Prostate gland (tissue), 2 donors: ENCODE results near the gene GNG14. TPM values are rescaled to one million over a fixed set of nuclear protein-coding genes. Genes with fewer than 3 reads are reported as not detected.

Experiments used
- DNase-seq: peaks from one replicate; pipeline ENCODE4 v3.0.0-alpha.2; 2019; ENCODE audit warnings: low spot score
- H3K27ac ChIP-seq, 2 donors: fragments of 200-600 bp; sonication (generic); 2 replicates each; pipeline ENCODE4 v1.5.1; 2017 to 2019
- H3K27me3 ChIP-seq: fragments of 200-600 bp; sonication (generic); replicated peaks from 2 replicates; pipeline ENCODE4 v1.5.1; 2019; ENCODE audit not compliant: insufficient read depth
- H3K36me3 ChIP-seq, 2 donors: fragments of 200-600 bp; sonication (generic); 1 replicate in 1 of 2; 2 replicates in 1 of 2; pipeline versions ENCODE4 v1.5.1 to v1.8.1; 2017 to 2019
- H3K4me1 ChIP-seq: fragments of 200-600 bp; sonication (generic); replicated peaks from 2 replicates; pipeline ENCODE4 v1.5.1; 2019
- H3K4me3 ChIP-seq, 2 donors: fragments of 200-600 bp; sonication (generic); 2 replicates each; pipeline ENCODE4 v1.5.1; 2017 to 2019
- H3K9me3 ChIP-seq: fragments of 200-600 bp; sonication (generic); 2 replicates; pipeline ENCODE4 v1.5.1; 2017
- POLR2A ChIP-seq: fragments of 450-650 bp; IDR thresholded peaks from one replicate; pipeline ENCODE4 v1.6.1; 2016; ENCODE audit warnings: antibody characterized with exemption, mild to moderate bottlenecking
- POLR2AphosphoS5 ChIP-seq: sonication (generic); formaldehyde crosslinking; IDR thresholded peaks from one replicate; pipeline ENCODE4 v1.6.1; 2017; ENCODE audit warnings: antibody characterized with exemption
- WGBS: methylation state at CpG from one replicate; pipeline ENCODE4 v1.1.5; 2018; 5-methylcytosine and 5-hydroxymethylcytosine counted together
- intact Hi-C: fragments of 100-400 bp; cut with DNase I; formaldehyde crosslinking; loops from one replicate; pipeline ENCODE4 v1.14.2; 2022
- total RNA-seq, 2 donors: library from RNA; depleted of rRNA; stranded (reverse); fragments of >200 nt; gene quantifications; one replicate each; pipeline ENCODE4 v1.1.0, GENCODE V29; 2016
- TF ChIP-seq, protein P1 (sequence below), 4 experiments: fragments of 200-600 bp in 2 of 4; fragments of 450-650 bp in 2 of 4; sonication (generic) in 2 of 4; IDR thresholded peaks; 1 replicate in 3 of 4; 2 replicates in 1 of 4; pipeline ENCODE4 v1.5.1; 2016 to 2019; ENCODE audit warnings: antibody characterized with exemption in 4 of 4, mild to moderate bottlenecking in 2 of 4, moderate library complexity in 2 of 4

The GNG14 gene
- total RNA-seq, 2 donors from 2014 or later: not detected

DNA sequence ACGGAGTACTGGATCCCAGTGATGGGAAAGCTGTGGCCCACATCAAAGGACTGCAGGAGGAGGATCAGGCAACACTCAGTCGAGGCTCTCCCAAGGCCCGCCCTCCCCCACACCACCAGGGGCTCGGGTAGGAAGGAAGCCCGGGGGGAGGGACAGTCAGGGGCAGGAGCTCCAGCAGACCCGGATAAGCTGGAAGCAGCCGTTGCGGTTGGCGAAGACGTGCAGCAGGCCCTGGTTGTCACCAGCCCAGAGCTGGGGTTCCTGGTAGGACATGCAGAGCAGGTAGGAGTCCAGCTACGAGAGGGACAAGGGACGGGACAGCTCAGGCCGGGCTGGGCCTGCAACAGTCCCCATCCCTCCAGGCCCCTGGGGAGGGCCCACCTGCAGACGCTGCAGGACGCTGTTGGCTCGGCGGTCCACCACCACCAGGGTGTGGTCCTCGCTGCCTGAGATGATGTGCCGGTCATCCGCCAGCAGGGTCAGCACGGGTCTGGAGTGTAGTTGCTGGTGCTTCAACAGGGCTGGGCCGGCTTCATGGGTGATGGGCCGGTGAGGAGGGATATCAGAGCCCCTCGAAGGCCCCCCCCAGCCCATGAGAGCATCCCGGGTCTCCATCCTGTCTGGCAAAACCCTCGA lies 1.9 kb downstream of the GNG14 start:
- WGBS: 80% methylated on average over 26 of the region's 26 CpGs

DNA sequence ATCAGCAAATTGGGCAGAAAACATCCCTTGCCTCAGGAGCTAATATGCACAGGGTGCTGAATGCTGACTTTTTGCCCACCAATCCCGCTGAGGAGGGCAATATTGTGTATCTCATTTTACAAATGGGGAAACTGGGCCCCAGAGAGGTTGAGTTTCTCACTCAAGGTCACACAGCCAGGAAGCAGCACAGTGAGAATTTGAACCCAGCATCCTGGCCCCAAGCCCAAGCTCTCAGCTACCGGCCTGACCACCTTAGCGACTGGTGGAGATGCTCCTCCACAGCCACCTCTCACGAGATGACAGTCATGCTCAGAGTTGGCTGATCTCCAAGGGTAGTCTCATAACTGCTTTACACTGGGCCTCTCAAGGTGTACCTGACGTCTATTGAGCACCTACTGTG lies 5.2 kb downstream of the GNG14 start:
- peaks cover 9% of the 10 kb centered on the region for H3K4me1 ChIP-seq
- intact Hi-C loops: no loop called here
- no peak overlapping the region for H3K4me3 ChIP-seq
- no peaks in the 10 kb centered on the region for H3K27me3 ChIP-seq
- no peak for DNase-seq
- H3K27ac ChIP-seq: no peak overlapping the region
- WGBS: 90% methylated on average over 5 of the region's 5 CpGs
- TF ChIP-seq POLR2A: no peak
- H3K9me3 ChIP-seq: no peaks in the 10 kb centered on the region
- H3K36me3 ChIP-seq: no peaks in the 10 kb centered on the region

More for the DNA sequence above, 1.9 kb downstream of the GNG14 start:
- TF ChIP-seq, protein P1, sequence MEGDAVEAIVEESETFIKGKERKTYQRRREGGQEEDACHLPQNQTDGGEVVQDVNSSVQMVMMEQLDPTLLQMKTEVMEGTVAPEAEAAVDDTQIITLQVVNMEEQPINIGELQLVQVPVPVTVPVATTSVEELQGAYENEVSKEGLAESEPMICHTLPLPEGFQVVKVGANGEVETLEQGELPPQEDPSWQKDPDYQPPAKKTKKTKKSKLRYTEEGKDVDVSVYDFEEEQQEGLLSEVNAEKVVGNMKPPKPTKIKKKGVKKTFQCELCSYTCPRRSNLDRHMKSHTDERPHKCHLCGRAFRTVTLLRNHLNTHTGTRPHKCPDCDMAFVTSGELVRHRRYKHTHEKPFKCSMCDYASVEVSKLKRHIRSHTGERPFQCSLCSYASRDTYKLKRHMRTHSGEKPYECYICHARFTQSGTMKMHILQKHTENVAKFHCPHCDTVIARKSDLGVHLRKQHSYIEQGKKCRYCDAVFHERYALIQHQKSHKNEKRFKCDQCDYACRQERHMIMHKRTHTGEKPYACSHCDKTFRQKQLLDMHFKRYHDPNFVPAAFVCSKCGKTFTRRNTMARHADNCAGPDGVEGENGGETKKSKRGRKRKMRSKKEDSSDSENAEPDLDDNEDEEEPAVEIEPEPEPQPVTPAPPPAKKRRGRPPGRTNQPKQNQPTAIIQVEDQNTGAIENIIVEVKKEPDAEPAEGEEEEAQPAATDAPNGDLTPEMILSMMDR (IDR thresholded peaks at IDR 0.05): no peak
- no peak for TF ChIP-seq POLR2A
- no peak for TF ChIP-seq POLR2AphosphoS5
- DNase-seq: no peak
- Histone ChIP-seq H3K4me3 (no peak overlapping the region), H3K9me3 (no peaks in the 10 kb centered on the region), H3K36me3 (no peaks in the 10 kb centered on the region), H3K27me3 (no peaks in the 10 kb centered on the region), H3K4me1 (no peaks in the 10 kb centered on the region), H3K27ac (no peak overlapping the region)
- intact Hi-C loops: no loop called here

DNA sequence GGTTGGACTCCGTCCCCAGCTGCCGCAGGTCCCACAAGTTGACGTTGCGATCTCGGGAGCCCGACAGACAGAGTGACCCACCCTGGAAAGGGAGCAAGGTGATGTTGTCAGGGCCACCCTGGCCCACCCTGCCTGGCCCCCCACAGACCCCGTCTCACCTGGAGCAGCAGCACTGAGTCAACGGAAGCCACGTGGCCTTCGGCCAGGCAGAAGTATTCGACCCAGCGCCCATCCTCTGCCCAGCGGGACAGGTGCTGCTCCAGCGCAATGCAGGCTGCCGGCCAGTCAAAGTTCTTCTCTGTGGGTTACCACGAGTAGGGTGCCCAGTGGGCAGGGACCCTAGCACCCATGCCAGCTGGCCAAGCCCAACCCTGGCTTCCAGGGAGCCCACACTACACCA lies 6.8 kb downstream of the GNG14 start:
- TF ChIP-seq POLR2AphosphoS5 (no peak), POLR2A (no peak)
- TF ChIP-seq, protein P1 (IDR thresholded peaks at IDR 0.05): no peak
- no peak overlapping the region for H3K27ac ChIP-seq
- H3K27me3 ChIP-seq: no peaks in the 10 kb centered on the region
- intact Hi-C loops: no loop called here
- DNase-seq: no peak
- no peaks in the 10 kb centered on the region for H3K36me3 ChIP-seq
- no peaks in the 10 kb centered on the region for H3K9me3 ChIP-seq
- H3K4me3 ChIP-seq: no peak overlapping the region
- 96% methylated on average over 15 of the region's 16 CpGs for WGBS
- H3K4me1 ChIP-seq: peaks cover 9% of the 10 kb centered on the region

DNA sequence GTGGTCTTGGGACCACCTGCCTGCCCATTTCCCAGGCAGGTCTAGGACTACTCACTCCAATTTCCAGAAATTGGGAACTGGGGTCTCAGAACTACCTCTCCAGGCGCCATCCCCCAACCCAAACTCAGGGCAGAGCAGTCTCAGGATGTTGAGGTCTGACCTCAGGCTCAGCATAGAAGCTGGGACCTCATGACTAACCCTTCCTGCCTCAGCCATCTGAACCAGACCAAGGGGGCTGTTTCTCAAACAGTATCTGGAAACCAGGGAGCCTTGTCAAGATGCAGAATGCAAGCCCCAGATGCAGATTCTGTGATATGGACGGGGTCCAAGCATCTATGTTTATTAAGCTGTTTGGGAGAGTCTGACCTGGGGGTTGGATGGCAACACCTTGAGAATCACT lies 7.3 kb downstream of the GNG14 start:
- intact Hi-C loops: no loop called here
- 86% methylated on average over 2 of the region's 2 CpGs for WGBS
- Histone ChIP-seq H3K36me3 (no peaks in the 10 kb centered on the region), H3K27ac (no peak overlapping the region), H3K27me3 (no peaks in the 10 kb centered on the region), H3K9me3 (no peaks in the 10 kb centered on the region), H3K4me1 (peaks cover 9% of the 10 kb centered on the region), H3K4me3 (no peak overlapping the region)
- TF ChIP-seq POLR2AphosphoS5 (no peak), POLR2A (no peak)
- TF ChIP-seq, protein P1 (IDR thresholded peaks at IDR 0.05): no peak
- no peak for DNase-seq

DNA sequence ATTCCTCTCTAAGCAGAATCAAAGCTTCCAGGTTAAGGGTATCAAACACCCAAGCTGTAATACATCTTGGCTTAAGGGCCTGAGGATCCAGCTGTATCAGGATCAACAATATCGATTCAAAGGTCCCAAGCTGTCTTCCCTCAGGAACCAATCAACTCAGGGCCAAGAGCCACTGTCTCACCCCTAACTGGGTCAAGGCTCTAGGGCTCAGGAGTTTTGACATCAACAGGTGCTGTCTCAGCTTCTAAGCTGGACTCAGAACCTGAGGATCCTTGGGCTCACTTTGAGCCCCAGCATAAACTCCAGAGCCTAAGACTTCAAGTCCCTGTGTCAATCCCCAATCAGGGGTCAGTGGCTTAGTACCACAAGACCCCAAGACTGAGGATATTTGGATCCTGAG lies 7.7 kb downstream of the GNG14 start:
- H3K27me3 ChIP-seq: no peaks in the 10 kb centered on the region

More for the DNA sequence above, 7.7 kb downstream of the GNG14 start:
- Histone ChIP-seq H3K27ac (no peak overlapping the region), H3K9me3 (no peaks in the 10 kb centered on the region), H3K36me3 (peaks cover 0 to 1% of the 10 kb centered on the region in 2 donors), H3K4me1 (peaks cover 9% of the 10 kb centered on the region), H3K4me3 (peak overlapping the region; percentile 47 to 77)
- DNase-seq: no peak
- intact Hi-C loops: no loop called here
- TF ChIP-seq POLR2AphosphoS5 (no peak), POLR2A (no peak)
- TF ChIP-seq, protein P1 (IDR thresholded peaks at IDR 0.05): no peak
- 92% methylated on average over 1 of the region's 1 CpG for WGBS
